SU-DHL-6 (cell line): ENCODE results near the gene ACBD6.

Experiments
- EZH2phosphoT487 ChIP-seq: fragments of 200-600 bp; sonication (generic), shearing (Covaris generic); conservative IDR thresholded peaks from 2 replicates; pipeline ENCODE4 v1.6.1; 2018; ENCODE audit warnings: mild to moderate bottlenecking, antibody characterized with exemption, low read length, moderate library complexity, mixed read lengths
- TF ChIP-seq, protein P1 (sequence below): fragments of 200-600 bp; sonication (generic); IDR thresholded peaks from one replicate; pipeline ENCODE4 v1.5.1; 2017; ENCODE audit warnings: antibody characterized with exemption, mild to moderate bottlenecking, low read length, moderate library complexity; ENCODE audit not compliant: insufficient read depth, poor library complexity, severe bottlenecking

DNA sequence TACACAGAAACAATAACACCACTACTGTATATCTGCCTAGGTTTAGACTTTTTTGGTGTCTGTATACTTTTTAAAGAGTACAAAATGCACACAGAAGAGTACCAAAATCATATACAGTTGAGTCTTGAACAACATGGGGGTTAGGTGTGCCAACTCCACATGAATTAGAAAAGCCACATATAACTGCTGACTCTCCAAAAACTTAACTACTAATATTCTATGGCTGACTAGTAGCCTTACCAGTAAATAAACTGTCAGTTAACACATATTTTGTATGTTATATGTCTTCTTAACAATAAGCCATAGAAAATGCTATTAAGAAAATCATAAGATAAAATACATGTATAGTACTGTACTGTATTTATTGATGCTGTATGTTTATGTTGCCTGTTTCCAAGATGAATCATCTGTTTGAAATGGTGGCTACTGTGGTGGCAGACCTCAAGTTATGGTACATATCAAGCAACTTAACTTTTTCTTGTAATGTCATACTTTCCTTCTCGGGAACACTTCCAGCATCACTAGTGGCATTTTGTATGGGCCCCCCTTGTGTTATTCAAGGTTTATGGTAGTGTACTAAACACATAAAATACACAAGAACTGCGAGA lies 201.1 kb downstream of the ACBD6 start:
- TF ChIP-seq, protein P1, sequence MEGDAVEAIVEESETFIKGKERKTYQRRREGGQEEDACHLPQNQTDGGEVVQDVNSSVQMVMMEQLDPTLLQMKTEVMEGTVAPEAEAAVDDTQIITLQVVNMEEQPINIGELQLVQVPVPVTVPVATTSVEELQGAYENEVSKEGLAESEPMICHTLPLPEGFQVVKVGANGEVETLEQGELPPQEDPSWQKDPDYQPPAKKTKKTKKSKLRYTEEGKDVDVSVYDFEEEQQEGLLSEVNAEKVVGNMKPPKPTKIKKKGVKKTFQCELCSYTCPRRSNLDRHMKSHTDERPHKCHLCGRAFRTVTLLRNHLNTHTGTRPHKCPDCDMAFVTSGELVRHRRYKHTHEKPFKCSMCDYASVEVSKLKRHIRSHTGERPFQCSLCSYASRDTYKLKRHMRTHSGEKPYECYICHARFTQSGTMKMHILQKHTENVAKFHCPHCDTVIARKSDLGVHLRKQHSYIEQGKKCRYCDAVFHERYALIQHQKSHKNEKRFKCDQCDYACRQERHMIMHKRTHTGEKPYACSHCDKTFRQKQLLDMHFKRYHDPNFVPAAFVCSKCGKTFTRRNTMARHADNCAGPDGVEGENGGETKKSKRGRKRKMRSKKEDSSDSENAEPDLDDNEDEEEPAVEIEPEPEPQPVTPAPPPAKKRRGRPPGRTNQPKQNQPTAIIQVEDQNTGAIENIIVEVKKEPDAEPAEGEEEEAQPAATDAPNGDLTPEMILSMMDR: no peak
- no peak for TF ChIP-seq EZH2phosphoT487
